GM21360 (cell line): ENCODE data around the gene PAGE4.

Experiments
- ATAC-seq: cut with Tn5 transposase; IDR thresholded peaks from one replicate; pipeline ENCODE4 v1.9.1; 2021; ENCODE audit warnings: mild to moderate bottlenecking, moderate library complexity; ENCODE audit not compliant: unreplicated experiment

PAGE4 gene, protein sequence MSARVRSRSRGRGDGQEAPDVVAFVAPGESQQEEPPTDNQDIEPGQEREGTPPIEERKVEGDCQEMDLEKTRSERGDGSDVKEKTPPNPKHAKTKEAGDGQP

DNA sequence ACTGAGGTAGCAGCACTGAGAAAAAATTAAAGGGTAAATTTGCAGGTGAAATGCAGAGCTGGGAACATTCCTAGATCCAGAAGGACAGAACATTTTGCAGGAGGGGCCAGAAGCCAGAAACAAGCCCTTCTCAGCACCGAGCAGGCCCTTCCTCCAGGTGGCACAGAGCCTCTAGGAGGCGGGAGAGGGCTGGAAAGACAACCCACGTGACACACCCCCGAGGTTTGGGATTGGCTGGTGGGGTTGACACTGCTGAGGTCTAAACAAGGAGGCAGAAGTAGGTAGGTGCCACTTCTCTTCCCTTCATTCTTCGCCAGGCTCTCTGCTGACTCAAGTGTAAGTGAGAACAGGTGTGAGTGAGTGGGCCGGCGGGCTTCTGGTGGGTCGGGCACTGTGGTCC, at the start of gene PAGE4:
Gene PAGE4 (plus strand): TSS at position 288 of the 400 bp plus-strand sequence. CDS start 1,126 bp downstream, outside the sequence.
- ATAC-seq: no peak

DNA sequence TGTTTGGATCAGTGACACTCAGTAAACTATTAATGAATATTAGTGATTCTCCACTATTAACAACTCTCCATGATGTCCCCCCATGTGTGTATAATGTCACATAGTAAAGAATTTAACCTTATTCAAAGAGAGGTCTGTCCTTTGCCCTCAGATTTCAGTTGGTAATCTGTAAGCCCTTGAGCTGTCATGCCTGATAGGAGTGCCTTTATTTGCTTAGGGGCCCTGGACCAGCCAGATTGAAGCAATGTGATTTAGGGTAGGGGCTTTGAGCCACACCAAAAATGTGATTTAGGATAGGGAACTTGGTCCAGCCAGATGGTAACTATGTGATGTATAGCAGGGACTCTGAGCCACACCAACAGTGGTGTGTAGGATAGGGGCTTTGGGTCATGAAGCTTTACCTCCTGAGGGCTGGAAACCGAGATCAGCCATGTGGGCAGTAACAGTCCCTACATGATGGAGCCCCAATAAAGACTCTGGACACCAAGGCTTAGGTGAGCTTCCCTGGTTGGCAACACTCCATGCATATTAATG, 44.3 kb upstream of the PAGE4 start:
- no peak for ATAC-seq

DNA sequence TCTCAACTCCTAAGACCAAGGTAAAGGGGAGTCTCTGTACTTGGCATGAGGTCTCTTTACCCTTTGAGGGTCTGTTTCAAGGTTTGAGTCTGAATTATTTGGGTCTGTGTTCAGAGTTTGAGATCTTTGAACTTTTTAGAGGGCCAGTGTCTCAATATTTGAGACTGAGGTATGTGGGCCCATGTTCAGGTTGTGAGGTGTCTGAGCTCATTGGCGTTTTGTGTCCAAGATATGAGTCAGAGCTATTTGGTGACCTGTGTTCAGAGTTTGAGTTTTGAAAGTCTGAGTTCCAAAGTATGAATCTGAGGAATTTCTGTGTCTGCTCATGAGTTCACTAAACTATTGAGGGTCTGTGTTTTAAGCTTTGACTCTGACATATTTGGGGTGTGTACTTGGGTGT, 36.7 kb upstream of the PAGE4 start:
- no peak for ATAC-seq

DNA sequence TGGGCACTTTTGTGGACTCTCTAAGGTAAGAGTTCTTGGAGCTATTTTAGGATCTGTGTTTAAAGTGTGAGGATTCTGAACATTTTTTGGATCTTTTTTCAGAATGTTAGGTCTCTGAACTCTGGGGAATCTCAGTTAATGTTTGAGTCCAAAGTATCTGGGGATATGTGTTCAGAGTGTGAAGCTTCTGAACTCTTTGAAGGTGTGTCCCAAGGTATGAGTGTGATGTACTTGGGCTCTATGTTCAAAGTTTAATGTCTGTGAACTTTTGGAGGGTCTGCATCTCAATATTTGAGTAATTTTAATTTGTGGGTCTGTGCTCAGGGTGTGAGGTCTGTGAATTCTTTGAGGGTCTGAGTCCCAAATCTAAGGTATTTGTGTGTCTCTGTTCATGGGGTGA, 35.4 kb upstream of the PAGE4 start:
- no peak for ATAC-seq

DNA sequence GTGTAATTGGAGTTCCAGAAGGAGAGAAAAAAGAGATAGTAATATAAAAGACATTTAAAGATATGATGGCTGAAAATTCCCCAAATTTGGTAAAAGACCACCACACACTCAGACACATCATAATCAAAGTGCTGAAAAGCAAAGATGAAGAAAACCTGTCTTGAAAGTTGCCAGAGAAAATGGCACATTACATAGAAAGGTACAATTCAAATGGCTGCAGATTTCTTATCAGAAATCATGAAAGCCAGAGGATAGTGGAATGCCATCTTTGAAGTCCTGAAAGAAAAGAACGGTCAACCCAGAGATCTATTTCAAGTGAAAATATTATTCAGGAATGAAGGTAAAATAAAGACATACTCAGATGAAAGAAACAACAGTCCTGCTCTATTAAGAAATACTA, 29.3 kb upstream of the PAGE4 start:
- ATAC-seq: no peak

DNA sequence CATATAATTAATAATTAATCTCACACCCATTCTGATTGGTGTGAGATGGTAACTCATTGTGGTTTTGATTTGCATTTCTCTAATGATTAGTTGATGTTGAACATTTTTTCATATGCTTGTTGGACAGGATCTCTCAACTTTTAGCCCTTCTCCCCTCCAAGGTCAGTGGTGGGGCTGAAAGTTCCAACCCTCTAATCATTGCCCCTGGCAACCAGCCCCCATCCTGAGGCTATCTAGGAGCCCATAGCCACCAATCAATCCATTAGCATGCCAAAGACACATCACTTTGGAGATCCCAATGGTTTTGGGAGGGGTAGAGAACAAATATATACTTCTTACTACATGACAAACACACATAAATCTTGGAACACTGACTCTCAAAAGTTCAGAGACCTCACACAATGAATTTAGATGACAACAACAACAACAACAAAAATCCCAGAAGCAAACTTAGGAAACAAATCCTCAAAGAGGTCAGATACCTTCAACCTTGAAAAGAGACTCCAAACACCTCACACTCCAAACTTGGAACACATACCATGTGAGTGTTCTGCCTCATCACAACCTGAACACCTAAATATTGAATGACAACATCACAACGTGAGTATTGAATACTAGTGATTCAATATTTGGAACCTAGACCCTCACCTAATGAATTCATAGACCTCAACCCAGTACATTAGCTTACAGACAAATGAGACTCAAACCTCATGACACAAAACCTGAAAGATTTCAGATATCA, 19.0 kb upstream of the PAGE4 start:
- no peak for ATAC-seq

DNA sequence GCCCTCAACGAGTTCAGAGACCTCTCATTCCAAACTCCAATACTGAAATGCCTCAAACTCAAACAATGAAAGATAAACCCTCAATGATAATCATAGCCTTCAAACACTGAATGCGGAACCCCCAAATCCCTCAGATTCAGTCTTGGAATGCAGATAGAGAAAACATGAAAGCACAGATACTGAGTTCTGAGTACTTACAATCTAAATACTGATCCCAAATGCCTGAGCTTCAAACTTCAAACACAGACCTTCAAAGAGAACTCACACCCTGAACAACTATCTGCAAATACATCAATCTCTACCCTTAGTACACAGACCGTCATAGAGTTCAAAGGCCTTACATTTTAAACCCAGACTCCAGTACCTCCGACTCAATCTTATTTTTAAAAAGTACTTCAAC, 16.9 kb upstream of the PAGE4 start:
- no peak for ATAC-seq

DNA sequence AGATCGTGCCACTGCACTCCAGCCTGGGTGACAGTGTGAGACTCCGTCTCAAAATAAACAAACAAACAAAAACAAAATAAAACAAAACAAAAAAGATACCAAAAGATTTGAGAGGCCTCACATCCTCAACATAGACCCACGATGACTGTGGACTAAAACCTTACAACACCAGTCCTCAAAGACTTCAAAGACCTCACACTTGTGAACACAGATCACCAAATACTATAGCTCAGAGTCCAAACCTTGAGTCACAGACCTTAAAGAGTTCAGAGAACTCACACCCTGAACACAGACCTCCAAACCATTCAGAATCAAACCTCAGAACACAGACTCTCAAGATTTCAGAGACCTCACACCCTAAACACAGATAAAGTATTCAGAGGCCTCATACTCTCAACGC, 12.7 kb upstream of the PAGE4 start:
- ATAC-seq: no peak

DNA sequence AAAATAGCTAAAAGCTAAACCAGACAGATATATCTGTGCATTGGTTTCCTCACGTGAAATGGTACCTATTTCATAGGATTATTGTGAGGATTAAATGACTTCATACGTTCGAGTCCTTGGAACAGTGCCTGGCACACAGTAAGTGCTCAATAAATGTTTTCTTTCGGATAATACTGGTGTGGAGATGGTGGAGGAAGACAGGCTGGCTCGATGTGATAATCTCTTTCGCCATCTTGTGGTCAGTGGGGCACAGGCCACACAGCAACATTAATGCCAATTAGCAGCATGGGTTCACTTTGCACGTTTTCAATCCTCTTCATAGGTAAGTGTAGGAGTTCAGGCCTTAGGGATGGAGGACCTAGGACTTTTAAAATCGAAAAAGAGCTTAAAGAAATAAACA, 9.3 kb downstream of the PAGE4 start:
- no peak for ATAC-seq

DNA sequence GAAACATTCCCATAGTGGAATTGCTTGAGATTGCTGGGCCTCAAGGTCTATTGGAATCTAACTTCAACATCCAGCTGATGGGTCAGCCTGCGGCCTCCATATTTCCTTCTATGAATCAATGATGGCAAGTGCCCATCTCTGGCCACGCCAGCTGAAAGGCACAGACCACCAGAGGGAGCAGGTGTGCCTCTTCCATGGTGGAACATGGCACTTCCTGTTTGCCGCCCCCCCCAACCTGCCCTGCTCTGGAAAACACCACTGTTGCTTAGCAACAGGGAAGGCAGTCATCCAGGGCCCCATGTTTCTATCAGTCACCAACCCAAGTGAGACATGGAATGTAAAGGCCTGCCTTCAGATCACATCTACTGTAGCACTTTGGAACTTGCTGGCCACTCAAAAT, 11.6 kb downstream of the PAGE4 start:
- peak; percentile 46 for ATAC-seq

DNA sequence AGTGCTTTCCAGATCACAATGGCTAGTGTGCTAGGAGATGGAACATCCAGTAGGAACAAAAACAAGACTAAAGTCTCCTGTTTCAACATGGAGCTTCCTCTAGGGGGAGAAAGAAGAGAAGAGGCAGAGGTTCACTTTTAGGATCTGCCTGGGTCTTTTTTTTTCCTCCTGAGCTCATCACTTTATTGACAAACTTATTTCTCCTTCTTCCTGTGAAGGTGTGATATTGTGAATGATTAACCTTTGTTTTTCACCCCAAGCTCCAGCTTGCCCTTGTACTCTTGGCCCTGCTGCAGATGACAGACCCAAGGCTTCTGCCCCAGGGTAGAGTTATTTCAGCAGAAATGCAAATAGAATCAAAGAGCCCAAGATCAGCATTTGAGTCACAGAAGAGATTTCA, 13.5 kb downstream of the PAGE4 start:
- no peak for ATAC-seq

DNA sequence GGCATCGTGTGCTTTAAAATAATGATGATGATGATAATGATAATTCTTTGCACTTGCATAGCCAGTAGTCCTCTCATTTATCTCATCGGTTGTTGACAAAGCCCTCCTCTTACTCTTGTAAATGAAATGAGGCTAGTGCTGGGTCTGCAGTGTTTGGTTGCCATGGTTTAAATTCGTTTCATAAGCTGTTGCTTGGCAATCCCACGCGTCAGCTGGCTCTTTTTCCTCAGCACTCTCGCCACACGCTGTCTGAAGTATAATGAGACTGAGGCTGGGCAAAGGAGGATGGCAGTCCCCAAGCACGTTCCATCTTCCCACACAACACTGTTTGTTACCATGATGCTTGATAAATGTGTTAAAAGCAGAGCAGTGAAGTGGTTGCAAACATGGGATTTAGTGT, 15.5 kb downstream of the PAGE4 start:
- no peak for ATAC-seq

DNA sequence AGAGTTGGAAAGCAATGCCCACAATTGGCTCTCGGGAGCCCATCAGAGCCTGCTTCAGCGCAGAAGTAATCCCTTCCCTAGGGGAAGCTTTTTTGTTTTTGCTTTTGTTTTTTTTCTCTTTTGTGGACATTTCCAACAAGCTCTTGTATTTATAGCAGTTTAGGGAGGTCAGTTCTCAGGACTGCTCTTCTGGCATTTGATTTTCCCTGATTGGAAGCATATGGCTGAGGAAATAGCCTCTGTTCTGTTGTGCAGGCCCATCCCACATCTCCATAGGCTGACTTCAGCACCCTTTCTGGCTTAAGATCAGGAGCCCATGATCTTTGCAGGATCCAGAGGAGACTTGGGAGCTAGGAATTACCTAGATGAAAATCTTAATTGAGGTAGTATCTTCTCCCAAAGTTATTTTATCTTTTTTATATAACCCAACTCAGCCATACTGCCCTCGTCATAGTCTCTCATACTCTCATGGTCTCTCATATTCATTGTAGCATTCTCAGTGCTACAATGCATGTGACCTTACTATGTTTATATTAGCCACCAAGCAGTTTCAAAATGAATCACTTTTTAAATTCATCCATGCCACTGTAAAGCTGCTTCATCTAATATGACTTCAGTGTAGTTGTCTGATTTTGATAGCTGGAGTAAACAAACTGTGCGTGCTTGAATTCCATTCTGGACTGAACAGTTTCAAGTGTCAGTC, 16.7 kb downstream of the PAGE4 start:
- peak; percentile 41 for ATAC-seq

DNA sequence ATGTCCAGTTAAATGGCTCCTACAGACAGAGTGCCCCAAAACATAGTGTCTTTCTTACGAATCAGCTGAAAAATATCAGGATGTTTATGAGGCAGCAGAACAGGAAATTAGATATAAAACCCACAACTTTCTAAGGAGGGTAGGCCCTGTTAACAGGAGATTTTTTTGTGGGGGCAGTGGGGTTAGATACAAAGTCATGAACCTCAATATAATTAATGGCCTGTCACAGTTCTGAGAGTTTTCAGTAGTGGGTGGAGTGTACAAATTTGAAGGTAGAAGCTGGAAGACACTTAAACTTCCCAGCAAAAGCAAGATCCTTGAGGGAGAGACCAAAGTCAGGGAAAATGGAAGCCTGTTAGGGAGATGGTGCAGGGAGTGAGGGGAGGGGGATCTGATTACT, 17.4 kb downstream of the PAGE4 start:
- no peak for ATAC-seq

DNA sequence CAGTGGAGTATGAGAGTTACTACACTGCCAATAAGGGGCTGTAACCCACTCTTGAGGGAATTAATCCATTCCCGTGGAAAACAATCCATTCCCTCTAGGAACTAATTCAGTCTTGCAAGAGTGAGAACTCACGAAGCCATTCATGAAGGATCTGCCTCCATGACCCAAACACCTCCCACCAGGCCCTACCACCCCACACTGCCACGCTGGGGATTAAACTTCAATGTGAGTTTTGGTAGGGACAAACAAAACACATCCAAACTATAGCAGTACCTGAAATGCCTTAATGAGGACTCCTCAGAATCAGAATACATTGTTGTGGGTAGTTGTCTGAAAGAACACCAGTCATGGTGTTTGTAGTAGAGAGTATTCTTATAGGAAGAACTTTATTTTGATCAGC, 19.2 kb downstream of the PAGE4 start:
- ATAC-seq: no peak

DNA sequence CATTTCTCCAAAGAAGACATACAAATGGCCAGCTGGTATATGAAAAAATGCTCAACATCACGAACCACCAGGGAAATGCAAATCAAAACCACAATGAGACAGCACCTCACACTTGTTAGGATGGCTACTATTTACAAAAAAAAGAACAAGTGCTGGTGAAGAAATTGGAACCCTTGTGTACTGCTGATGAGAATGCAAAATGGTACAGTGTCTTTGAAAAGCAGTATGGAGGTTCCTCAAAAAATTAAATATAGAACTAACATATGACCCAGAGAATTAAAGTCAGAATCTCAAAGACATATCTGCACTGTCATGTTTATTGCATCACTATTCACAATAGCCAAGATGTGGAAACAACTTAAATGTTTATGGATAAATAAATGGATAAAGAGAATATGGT, 20.9 kb downstream of the PAGE4 start:
- ATAC-seq: no peak

DNA sequence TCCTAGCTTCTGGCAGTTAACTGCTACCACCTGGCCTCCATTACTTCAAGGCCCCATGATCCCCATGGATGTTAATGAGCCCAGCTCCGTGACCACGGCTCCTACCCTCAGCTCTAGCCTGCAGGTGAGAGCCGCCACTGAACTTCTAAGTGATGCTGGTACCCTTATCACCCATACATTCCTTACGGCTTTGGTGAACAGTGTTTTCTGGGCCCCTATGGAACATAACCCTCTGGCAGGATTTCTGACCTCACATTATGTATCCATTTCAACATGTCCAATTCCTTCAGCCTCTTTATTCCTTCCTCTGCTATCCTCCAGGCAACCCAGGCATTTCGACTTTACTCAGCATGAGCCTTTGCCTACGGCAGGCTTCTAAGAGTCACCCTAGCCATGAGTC, 24.6 kb downstream of the PAGE4 start:
- no peak for ATAC-seq

DNA sequence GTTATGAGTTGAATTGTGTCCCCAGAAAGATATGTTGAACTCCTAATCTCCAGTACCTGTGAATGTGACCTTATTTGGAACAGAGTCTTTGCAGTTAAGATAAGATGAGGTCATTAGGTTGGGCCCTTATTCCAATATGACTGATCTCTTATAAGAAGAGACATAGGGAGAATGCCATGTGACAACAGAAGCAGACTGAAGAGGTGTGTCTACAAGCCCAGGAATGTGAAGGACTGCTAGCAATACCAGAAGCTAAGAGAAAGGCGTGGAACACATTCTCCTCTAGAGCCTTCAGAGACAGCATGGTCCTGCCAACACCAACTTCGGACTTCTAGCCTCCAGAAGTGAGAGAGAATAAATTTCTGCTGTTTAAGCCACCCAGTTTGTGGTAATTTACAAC, 27.7 kb downstream of the PAGE4 start:
- ATAC-seq: no peak

DNA sequence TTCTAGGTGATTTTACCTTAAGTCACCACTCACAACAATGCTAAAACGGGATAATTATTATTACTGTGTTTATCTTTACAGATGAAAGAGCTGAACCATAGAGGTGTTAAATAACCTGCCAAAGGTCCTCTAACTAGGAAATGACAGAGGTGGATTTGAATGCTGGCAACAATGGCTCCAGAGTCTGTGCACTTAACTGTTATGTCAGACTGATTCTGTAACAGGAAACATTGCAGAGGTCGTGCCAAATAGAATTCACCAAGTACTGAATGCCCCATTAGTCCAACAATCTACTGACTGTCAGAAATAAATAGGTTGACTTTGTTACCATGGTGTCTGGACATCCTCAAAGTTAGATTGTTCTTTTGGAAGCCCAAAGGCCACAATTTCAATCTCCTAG, 29.2 kb downstream of the PAGE4 start:
- ATAC-seq: no peak

DNA sequence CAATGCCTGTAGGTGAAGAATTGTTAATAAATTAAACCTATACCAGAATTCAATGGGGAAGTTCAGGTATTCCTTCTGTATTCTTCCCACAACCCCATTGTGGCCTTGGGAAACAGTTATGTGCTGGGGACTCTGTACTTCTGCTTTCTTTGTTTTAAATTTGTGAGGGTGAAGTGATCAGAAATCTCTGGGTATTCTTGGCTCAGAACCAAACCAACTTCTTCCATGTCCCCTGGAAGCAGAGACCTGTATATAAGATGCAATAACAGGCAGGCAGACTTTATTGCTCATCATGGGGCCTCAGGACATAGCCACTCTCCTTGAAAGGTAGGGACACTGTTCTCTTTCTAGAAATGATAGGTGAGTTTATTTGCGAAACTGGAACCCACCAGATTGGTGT, 30.4 kb downstream of the PAGE4 start:
- ATAC-seq: no peak

DNA sequence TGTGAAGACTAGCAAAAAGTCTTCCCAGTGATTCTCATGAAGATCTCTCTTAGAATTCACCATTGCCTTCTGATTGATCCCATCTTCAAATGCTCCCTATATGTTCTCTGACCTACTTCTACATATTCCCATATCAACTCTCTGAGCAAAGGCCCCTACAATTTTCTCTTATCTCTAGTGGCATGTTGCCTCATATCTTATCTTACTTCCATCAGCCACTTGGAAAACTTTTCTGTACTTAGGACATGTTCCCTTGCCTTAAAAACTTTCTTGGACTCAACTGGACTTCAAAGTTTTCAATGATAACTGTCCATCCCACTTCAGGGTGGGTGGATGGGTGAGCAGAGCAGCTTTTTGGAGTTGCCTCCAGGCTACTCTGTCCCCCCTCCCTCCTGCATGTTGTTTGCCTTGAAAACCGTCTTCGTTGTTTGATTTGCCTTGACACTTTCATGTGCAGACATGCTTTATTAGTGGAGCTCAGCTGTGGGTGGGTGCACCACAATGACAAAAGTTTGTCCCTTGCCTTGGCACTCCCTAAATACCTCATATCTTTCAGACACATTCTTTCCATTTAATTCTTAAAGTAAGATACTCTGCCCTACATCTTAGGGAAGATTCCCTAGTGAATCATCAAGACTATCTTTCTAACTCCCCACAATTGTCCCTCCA, 31.9 kb downstream of the PAGE4 start:
- no peak for ATAC-seq

DNA sequence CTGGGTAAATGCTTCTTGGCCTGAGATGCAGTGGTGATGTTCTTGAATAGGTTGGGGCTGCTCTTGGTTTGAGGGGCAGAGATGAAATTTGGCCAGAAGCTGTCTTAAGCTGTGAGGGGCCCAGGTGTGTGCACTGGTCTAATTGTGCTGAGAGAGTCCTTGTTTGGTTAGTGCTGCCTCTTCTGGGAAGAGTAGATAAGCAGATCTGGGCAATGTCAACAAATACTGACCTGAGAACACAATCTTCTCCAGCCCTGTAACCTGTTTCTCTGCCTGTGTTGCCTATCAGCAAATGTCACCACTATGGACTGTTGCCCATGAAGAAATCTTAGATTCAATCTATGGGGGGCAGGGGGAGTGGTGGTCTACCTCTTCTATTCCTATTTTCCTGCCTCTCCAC, 33.0 kb downstream of the PAGE4 start:
- no peak for ATAC-seq
